BE2C (cell line): ENCODE results near the gene THAP4.

ENCODE experiments used
- DNase-seq: peaks from one replicate; pipeline ENCODE4 v3.0.0-alpha.2; 2020
- H3K27me3 ChIP-seq: fragments of 250-450 bp; sonication (Bioruptor Pico); 2 replicates; pipeline ENCODE4 v1.5.1; 2020; ENCODE audit warnings: mild to moderate bottlenecking
- H3K36me3 ChIP-seq: fragments of 250-450 bp; sonication (Bioruptor Pico); 2 replicates; pipeline ENCODE4 v1.5.1; 2020; ENCODE audit warnings: mild to moderate bottlenecking
- H3K4me1 ChIP-seq: fragments of 250-450 bp; sonication (Bioruptor Pico); 2 replicates; pipeline ENCODE4 v1.5.1; 2020
- H3K4me3 ChIP-seq: 2 replicates; pipeline ENCODE4 v1.5.1; 2011; ENCODE audit warnings: low read depth, low read length
- H3K9me3 ChIP-seq: fragments of 250-450 bp; sonication (Bioruptor Pico); 2 replicates; pipeline ENCODE4 v1.5.1; 2020
- TF ChIP-seq, protein P1 (sequence below): IDR thresholded peaks from 2 replicates; pipeline ENCODE4 v1.5.1; 2012; ENCODE audit warnings: mild to moderate bottlenecking, low read depth, low read length

Gene THAP4

DNA sequence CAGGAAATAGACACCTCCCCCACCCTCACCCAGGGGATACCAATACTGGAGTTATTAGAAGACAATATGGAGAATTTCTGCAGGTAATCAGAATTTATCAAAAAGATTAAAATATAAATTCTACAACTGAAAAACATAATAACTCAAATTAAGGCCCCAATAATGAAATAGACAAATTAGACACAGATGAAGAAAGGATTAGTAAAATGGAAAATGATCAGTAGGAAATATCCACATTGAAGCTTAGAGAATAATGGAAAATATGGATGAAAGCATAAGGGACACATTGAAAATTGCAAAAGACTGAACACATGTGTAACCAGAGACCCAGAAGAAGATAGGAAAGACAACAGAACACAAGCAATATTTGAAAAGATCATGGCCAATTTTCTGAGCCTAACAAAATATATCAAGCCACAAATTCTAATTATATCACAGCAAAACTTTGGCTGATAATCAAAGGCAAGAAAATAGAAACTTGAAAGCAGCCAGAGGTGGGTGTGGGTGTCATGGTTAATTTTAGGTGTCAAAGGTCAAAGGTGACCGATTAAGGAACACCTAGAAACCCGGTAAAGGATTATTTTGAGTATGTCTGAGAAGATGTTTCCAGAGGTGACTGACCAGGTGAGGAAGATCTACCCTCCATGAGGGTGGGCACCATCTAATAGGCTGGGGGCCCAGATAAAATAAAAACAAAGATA, 50.2 kb downstream of the THAP4 start:
- Histone ChIP-seq H3K4me3 (no peak overlapping the region), H3K4me1 (no peaks in the 10 kb centered on the region), H3K9me3 (0 out of 2 replicates have a peak, but pooled peaks cover 2% of the 10 kb centered on the region), H3K36me3 (peaks cover 42% of the 10 kb centered on the region), H3K27me3 (no peaks in the 10 kb centered on the region)
- TF ChIP-seq, protein P1, sequence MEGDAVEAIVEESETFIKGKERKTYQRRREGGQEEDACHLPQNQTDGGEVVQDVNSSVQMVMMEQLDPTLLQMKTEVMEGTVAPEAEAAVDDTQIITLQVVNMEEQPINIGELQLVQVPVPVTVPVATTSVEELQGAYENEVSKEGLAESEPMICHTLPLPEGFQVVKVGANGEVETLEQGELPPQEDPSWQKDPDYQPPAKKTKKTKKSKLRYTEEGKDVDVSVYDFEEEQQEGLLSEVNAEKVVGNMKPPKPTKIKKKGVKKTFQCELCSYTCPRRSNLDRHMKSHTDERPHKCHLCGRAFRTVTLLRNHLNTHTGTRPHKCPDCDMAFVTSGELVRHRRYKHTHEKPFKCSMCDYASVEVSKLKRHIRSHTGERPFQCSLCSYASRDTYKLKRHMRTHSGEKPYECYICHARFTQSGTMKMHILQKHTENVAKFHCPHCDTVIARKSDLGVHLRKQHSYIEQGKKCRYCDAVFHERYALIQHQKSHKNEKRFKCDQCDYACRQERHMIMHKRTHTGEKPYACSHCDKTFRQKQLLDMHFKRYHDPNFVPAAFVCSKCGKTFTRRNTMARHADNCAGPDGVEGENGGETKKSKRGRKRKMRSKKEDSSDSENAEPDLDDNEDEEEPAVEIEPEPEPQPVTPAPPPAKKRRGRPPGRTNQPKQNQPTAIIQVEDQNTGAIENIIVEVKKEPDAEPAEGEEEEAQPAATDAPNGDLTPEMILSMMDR = no peak
- no peak for DNase-seq

DNA sequence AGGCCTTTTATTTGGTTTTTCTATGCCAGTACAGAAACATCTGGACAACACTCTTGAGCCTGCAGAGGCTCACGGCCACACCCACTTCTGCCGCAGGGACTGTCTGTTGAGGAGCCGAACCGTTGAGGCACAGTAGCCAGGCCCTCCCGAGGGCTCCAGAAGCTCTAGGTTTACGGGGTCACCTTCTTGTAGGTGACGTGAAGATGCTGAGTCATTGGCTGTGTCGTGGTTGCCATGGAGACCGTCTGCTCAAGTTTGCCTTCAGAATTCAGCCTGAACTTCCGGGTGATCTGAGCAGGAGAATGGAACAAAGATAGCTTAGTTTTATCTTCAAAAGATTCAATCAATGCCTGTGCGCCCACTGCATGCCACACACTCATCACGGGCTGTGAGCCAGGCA, 52.5 kb downstream of the THAP4 start:
- H3K4me3 ChIP-seq = no peak overlapping the region
- H3K36me3 ChIP-seq = peaks cover 46% of the 10 kb centered on the region
- no peaks in the 10 kb centered on the region for H3K4me1 ChIP-seq
- TF ChIP-seq, protein P1 = no peak
- H3K9me3 ChIP-seq = 0 out of 2 replicates have a peak, but pooled peaks cover 2% of the 10 kb centered on the region
- no peak for DNase-seq
- H3K27me3 ChIP-seq = no peaks in the 10 kb centered on the region

DNA sequence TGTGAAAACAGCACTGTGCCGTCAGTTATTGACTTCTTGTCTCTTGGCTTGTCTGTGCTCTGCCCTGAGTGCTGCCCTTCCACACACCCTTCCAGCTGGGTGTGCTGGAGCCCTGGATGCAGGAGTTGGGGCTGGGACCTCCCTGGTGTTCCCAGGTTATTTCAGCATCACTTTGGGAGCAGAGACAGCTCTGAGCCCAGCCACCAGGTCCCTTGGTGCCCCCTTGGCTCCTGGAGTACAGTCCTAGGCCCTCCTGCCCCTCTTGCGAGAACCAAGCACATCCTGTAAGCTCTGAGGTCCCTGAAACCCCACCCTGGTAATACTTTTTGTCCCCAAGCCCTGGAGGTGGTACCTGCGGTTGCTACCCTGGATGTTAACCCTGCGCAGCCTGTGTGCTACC, 54.2 kb downstream of the THAP4 start:
- TF ChIP-seq, protein P1 = no peak
- H3K9me3 ChIP-seq = 0 out of 2 replicates have a peak, but pooled peaks cover 2% of the 10 kb centered on the region

DNA sequence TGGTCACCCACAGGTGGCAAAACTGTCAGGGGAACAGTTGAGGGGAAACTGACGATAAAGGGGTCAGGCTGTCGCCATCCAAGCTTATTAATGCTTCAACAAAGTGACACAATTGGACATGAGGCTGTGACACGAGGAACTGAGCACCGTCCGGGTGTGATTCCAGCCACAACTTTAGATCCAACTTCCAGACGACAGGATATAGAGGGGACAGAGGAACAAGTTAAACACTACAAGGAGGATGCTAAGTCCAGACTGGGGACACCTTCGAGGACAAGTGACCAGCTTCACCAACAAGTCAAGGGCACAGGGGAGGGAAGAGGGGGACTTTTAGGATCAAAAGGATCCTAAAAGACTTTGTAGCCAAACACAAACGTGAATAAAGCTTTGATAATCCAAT, 54.6 kb downstream of the THAP4 start:
- TF ChIP-seq, protein P1 = no peak

More for the DNA sequence above, 54.2 kb downstream of the THAP4 start:
- Histone ChIP-seq H3K27me3 (no peaks in the 10 kb centered on the region), H3K4me1 (no peaks in the 10 kb centered on the region), H3K36me3 (peaks cover 45% of the 10 kb centered on the region), H3K4me3 (no peak overlapping the region)
- no peak for DNase-seq

DNA sequence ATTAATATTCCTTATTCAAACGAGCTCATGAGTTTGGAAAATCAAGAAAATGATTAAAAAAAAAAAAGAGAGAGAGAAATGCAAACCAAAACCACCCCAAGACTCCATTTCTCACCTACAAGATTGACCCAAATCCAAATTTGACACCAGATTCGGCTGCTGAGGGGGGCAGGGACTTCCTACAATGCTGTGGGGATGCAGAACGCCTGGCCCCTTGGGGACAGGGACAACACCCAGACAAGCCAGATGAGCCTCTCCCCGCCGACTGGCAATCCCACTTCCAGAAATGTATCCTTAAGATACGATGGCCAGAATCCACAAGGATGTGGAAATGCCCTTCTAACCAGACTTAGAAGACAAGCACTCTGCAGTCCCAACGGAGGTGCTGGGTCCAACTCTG, 57.7 kb downstream of the THAP4 start:
- no peak for DNase-seq
- TF ChIP-seq, protein P1 = no peak

More for the DNA sequence above, 54.6 kb downstream of the THAP4 start:
- Histone ChIP-seq H3K4me1 (no peaks in the 10 kb centered on the region), H3K36me3 (peaks cover 45% of the 10 kb centered on the region), H3K4me3 (no peak overlapping the region), H3K27me3 (no peaks in the 10 kb centered on the region), H3K9me3 (0 out of 2 replicates have a peak, but pooled peaks cover 2% of the 10 kb centered on the region)
- DNase-seq = no peak

DNA sequence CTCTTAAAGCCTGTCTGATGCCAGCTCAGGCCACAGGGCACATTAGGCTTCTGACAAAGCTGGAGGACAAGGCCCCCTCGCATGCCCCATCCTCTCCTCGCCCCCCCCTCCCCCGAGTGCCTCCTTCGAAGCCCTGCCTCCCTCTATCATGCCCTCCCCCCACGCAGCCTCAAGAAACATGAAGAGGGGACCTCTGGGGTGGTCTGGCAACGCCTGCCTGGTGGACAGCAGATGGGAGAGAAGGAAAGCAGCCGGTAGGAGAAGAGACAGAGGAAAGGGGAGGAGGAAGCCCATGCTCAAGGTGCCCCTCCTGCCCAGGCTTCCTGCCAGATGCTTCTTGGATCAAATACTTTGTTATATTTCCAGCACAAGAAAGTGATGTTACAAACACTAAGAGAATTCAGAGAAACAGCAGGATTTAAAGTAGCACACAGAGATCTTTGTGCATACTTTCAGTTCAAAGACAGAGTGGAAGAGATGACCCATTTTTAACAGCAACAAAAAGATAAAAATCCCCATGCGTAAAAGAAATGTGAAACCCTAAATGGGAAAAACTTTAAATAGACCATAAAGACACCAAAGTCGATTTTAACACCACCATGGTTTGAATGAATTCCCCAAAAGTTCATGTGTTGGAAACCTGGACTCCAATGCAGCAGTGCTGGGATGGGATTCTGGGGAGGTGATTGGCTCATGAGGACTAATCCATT, 59.4 kb downstream of the THAP4 start:
- no peaks in the 10 kb centered on the region for H3K9me3 ChIP-seq
- no peak for DNase-seq
- H3K4me1 ChIP-seq = no peaks in the 10 kb centered on the region
- H3K27me3 ChIP-seq = no peaks in the 10 kb centered on the region
- H3K4me3 ChIP-seq = no peak overlapping the region
- peaks cover 18% of the 10 kb centered on the region for H3K36me3 ChIP-seq
- TF ChIP-seq, protein P1 = no peak

More for the DNA sequence above, 57.7 kb downstream of the THAP4 start:
- peaks cover 34% of the 10 kb centered on the region for H3K36me3 ChIP-seq
- no peak overlapping the region for H3K4me3 ChIP-seq
- no peaks in the 10 kb centered on the region for H3K27me3 ChIP-seq
- H3K4me1 ChIP-seq = no peaks in the 10 kb centered on the region
- no peaks in the 10 kb centered on the region for H3K9me3 ChIP-seq
